PC-9 (cell line): ENCODE data around the gene FAM234A. TPM values are rescaled to one million over a fixed set of nuclear protein-coding genes. Genes with fewer than 3 reads are reported as not detected.

ENCODE experiments used
- BruUV-seq: library from RNA; stranded (reverse); fragments of 400-500 nt; replicated peaks from 2 replicates; lab custom pipeline; 2021; lab: Mats Ljungman, UMichigan
- CTCF ChIA-PET: fragments of 300-600 bp; sonication (Branson Sonifier 250); formaldehyde crosslinking; loops from one replicate; lab custom pipeline; 2022; ENCODE audit warnings: antibody characterized with exemption; lab: Charles Lee
- POLR2A ChIA-PET: fragments of 300-600 bp; sonication (Branson Sonifier 250); formaldehyde crosslinking; loops from one replicate; lab custom pipeline; 2022; ENCODE audit warnings: antibody characterized with exemption; ENCODE audit not compliant: unreplicated experiment; lab: Charles Lee
- DNase-seq, 2 experiments: peaks; one replicate each; pipeline versions ENCODE4 v3.0.0 to v3.0.0-alpha.2; 2015 to 2022; ENCODE audit warnings: mixed read lengths in 1 of 2
- H2AFZ ChIP-seq: fragments of 200-600 bp; sonication (generic); 2 replicates; pipeline ENCODE4 v1.8.1; 2017; ENCODE audit warnings: antibody characterized with exemption
- H3F3A ChIP-seq: fragments of 200-600 bp; sonication (generic); 2 replicates; pipeline ENCODE4 v1.8.1; 2017; ENCODE audit warnings: antibody characterized with exemption, mild to moderate bottlenecking, low read depth; ENCODE audit not compliant: insufficient read depth
- H3K27ac ChIP-seq: fragments of 200-600 bp; sonication (generic); 2 replicates; pipeline ENCODE4 v1.6.1; 2016; ENCODE audit warnings: mixed run types
- H3K27me3 ChIP-seq: fragments of 200-600 bp; sonication (generic); 2 replicates; pipeline ENCODE4 v1.6.1; 2016; ENCODE audit warnings: low read depth, mixed run types; ENCODE audit not compliant: insufficient read depth
- H3K36me3 ChIP-seq: fragments of 200-600 bp; sonication (generic); 2 replicates; pipeline ENCODE4 v1.6.1; 2016; ENCODE audit warnings: low read depth, mixed run types
- H3K4me1 ChIP-seq: fragments of 200-600 bp; sonication (generic); replicated peaks from 2 replicates; pipeline ENCODE4 v1.6.1; 2016; ENCODE audit warnings: mixed run types; ENCODE audit not compliant: insufficient read depth
- H3K4me2 ChIP-seq: fragments of 200-600 bp; sonication (generic); 2 replicates; pipeline ENCODE4 v1.6.1; 2017; ENCODE audit warnings: mixed run types
- H3K4me3 ChIP-seq: fragments of 200-600 bp; sonication (generic); 2 replicates; pipeline ENCODE4 v1.6.1; 2016; ENCODE audit warnings: mixed run types
- H3K79me2 ChIP-seq: fragments of 200-600 bp; sonication (generic); 2 replicates; pipeline ENCODE4 v1.6.1; 2017; ENCODE audit warnings: low read depth, mixed run types
- H3K9me2 ChIP-seq: fragments of 200-600 bp; sonication (generic); 2 replicates; pipeline ENCODE4 v1.8.1; 2017; ENCODE audit warnings: mild to moderate bottlenecking; ENCODE audit not compliant: insufficient read depth
- H3K9me3 ChIP-seq: fragments of 200-600 bp; sonication (generic); 2 replicates; pipeline ENCODE4 v1.8.1; 2016; ENCODE audit warnings: low read depth; ENCODE audit not compliant: insufficient read depth
- H4K20me1 ChIP-seq: fragments of 200-600 bp; sonication (generic); 2 replicates; pipeline ENCODE4 v1.8.1; 2017; ENCODE audit not compliant: insufficient read depth
- EZH2 ChIP-seq: fragments of 200-600 bp; sonication (generic); IDR thresholded peaks from 2 replicates; pipeline ENCODE4 v1.8.0; 2017; ENCODE audit warnings: antibody characterized with exemption, low read depth
- intact Hi-C: fragments of 100-400 bp; cut with micrococcal nuclease; formaldehyde crosslinking; loops from one replicate; pipeline ENCODE4 v1.10.0; 2022; ENCODE audit not compliant: unreplicated experiment
- total RNA-seq: library from RNA; stranded (reverse); gene quantifications from 2 replicates; pipeline ENCODE4 v1.2.3, GENCODE V29; 2021
- TF ChIP-seq, protein P1 (sequence below): fragments of 200-600 bp; sonication (generic); conservative IDR thresholded peaks from 2 replicates; pipeline ENCODE4 v1.6.1; 2017; ENCODE audit warnings: mixed run types, antibody characterized with exemption, mild to moderate bottlenecking, moderate library complexity

FAM234A gene
- total RNA-seq, 1 experiment from 2014 or later: 131 TPM

DNA sequence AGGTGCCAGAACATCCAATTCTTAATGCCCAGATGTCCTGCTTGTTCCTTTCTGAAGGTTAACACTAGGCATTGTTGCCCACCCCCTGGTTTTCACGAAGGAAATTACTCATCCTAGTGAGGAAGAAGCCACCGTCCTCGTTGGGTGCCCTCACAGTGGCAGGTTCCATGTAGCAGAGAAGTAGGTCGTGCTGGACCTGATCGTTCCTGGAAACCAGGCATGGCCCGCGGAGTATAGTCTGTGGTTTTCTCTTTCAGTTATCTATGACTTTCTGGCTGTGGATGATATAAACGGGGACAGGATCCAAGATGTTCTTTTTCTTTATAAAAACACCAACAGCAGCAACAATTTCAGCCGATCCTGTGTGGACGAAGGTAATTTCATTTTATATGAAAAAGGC lies 24.6 kb downstream of the FAM234A start:
- DNase-seq: no peak
- CTCF ChIA-PET: no interaction called here
- no peaks in the 10 kb centered on the region for H3K27me3 ChIP-seq
- no peaks in the 10 kb centered on the region for H3F3A ChIP-seq
- H4K20me1 ChIP-seq: no peaks in the 10 kb centered on the region
- no peaks in the 10 kb centered on the region for H3K9me2 ChIP-seq
- no peak for TF ChIP-seq EZH2
- TF ChIP-seq, protein P1, sequence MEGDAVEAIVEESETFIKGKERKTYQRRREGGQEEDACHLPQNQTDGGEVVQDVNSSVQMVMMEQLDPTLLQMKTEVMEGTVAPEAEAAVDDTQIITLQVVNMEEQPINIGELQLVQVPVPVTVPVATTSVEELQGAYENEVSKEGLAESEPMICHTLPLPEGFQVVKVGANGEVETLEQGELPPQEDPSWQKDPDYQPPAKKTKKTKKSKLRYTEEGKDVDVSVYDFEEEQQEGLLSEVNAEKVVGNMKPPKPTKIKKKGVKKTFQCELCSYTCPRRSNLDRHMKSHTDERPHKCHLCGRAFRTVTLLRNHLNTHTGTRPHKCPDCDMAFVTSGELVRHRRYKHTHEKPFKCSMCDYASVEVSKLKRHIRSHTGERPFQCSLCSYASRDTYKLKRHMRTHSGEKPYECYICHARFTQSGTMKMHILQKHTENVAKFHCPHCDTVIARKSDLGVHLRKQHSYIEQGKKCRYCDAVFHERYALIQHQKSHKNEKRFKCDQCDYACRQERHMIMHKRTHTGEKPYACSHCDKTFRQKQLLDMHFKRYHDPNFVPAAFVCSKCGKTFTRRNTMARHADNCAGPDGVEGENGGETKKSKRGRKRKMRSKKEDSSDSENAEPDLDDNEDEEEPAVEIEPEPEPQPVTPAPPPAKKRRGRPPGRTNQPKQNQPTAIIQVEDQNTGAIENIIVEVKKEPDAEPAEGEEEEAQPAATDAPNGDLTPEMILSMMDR: no peak
- no peaks in the 10 kb centered on the region for H3K36me3 ChIP-seq
- no TSS peak for BruUV-seq
- H3K4me3 ChIP-seq: no peak overlapping the region
- no peak overlapping the region for H3K4me2 ChIP-seq
- POLR2A ChIA-PET: no interaction called here
- no peaks in the 10 kb centered on the region for H3K79me2 ChIP-seq
- no peaks in the 10 kb centered on the region for H3K4me1 ChIP-seq
- no peaks in the 10 kb centered on the region for H3K9me3 ChIP-seq
- H3K27ac ChIP-seq: no peak overlapping the region
- intact Hi-C loops: no loop called here
- H2AFZ ChIP-seq: no peak overlapping the region

DNA sequence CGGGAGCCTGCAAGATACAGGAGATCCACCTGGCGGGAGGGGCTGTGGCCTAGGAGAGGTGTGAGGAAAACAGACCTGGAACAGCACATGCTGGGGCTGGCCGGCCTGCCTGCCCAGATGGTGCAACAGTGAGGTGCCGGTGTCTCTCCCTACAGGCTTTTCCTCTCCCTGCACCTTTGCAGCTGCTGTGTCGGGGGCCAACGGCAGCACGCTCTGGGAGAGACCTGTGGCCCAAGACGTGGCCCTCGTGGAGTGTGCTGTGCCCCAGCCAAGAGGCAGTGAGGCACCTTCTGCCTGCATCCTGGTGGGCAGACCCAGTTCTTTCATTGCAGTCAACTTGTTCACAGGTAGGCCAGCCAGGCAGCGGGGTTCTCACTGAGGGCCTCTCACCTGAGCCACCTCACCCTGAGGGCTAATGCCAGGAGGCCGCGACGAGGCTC lies 25.2 kb downstream of the FAM234A start:
- no peak overlapping the region for H3K27ac ChIP-seq
- CTCF ChIA-PET: no interaction called here
- no peaks in the 10 kb centered on the region for H3K27me3 ChIP-seq
- H3K79me2 ChIP-seq: no peaks in the 10 kb centered on the region
- H4K20me1 ChIP-seq: no peaks in the 10 kb centered on the region
- no peaks in the 10 kb centered on the region for H3F3A ChIP-seq
- DNase-seq: no peak
- BruUV-seq: no TSS peak
- no peak overlapping the region for H3K4me2 ChIP-seq
- no peaks in the 10 kb centered on the region for H3K9me3 ChIP-seq
- no peaks in the 10 kb centered on the region for H3K4me1 ChIP-seq
- POLR2A ChIA-PET: no interaction called here
- H3K9me2 ChIP-seq: no peaks in the 10 kb centered on the region
- TF ChIP-seq, protein P1: no peak
- TF ChIP-seq EZH2: no peak
- no peak overlapping the region for H2AFZ ChIP-seq
- intact Hi-C loops: no loop called here
- no peak overlapping the region for H3K4me3 ChIP-seq
- no peaks in the 10 kb centered on the region for H3K36me3 ChIP-seq

DNA sequence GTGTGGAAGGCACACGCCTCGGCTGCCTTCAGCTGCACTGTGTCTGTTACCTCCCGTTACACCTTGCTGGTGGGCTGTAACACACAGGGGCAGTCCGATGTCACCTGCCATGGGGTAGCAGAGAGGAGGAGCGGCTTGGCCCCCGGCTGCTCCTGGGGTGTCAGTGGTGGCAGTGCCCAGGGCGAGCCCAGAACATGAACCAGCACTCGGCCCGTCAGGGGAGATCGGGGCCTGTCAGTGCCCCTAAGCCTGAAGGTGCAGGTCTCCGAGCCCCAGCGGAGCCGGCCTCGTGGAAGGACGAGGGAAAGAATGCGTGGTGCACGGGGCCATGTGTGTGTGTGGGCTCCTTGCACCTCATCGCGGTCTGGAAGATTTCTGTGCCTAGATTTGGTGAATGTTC lies 25.7 kb downstream of the FAM234A start:
- Histone ChIP-seq H3K4me2 (no peak overlapping the region), H3K36me3 (no peaks in the 10 kb centered on the region), H3F3A (no peaks in the 10 kb centered on the region), H3K27ac (no peak overlapping the region), H3K79me2 (no peaks in the 10 kb centered on the region), H4K20me1 (no peaks in the 10 kb centered on the region), H3K4me3 (no peak overlapping the region), H2AFZ (no peak overlapping the region), H3K4me1 (no peaks in the 10 kb centered on the region), H3K9me3 (no peaks in the 10 kb centered on the region), H3K9me2 (no peaks in the 10 kb centered on the region), H3K27me3 (no peaks in the 10 kb centered on the region)
- no TSS peak for BruUV-seq
- ChIA-PET POLR2A (no interaction called here), CTCF (no interaction called here)
- no peak for TF ChIP-seq EZH2
- TF ChIP-seq, protein P1: no peak
- no peak for DNase-seq
- intact Hi-C loops: no loop called here
